Endothelial cell (in vitro differentiated cells): Measurements from ENCODE around the gene CUX1. TPM values are rescaled to one million over a fixed set of nuclear protein-coding genes. Genes with fewer than 3 reads are reported as not detected.
A peak's percentile ranks its signal among the peaks of the same experiment; 100 is the strongest.

Source experiments
- DNase-seq: peaks from one replicate; pipeline ENCODE4 v3.0.0; 2021; ENCODE audit warnings: low spot score
- H3K27ac Mint-ChIP-seq: one replicate; pipeline ENCODE4 v1.8.0; 2021; ENCODE audit warnings: mixed read lengths, inconsistent platforms; ENCODE audit not compliant: unreplicated experiment
- H3K27me3 Mint-ChIP-seq: one replicate; pipeline ENCODE4 v1.8.0; 2021; ENCODE audit warnings: mild to moderate bottlenecking, moderate library complexity, mixed read lengths, inconsistent platforms; ENCODE audit not compliant: unreplicated experiment
- H3K36me3 Mint-ChIP-seq: one replicate; pipeline ENCODE4 v1.8.0; 2021; ENCODE audit warnings: mild to moderate bottlenecking, low read depth, mixed read lengths, inconsistent platforms; ENCODE audit not compliant: unreplicated experiment
- H3K4me1 Mint-ChIP-seq: one replicate; pipeline ENCODE4 v1.8.0; 2021; ENCODE audit warnings: mild to moderate bottlenecking, mixed read lengths, inconsistent platforms; ENCODE audit not compliant: unreplicated experiment
- H3K4me3 Mint-ChIP-seq: one replicate; pipeline ENCODE4 v1.8.0; 2021; ENCODE audit warnings: mild to moderate bottlenecking, mixed read lengths, inconsistent platforms; ENCODE audit not compliant: unreplicated experiment
- H3K9me3 Mint-ChIP-seq: one replicate; pipeline ENCODE4 v1.8.0; 2021; ENCODE audit warnings: mixed read lengths, inconsistent platforms; ENCODE audit not compliant: unreplicated experiment
- CTCF ChIP-seq: fragments of 200-600 bp; sonication (generic); IDR thresholded peaks from one replicate; pipeline ENCODE4 v1.5.0; 2021; ENCODE audit warnings: antibody characterized with exemption; ENCODE audit not compliant: unreplicated experiment
- total RNA-seq: library from RNA; stranded (reverse); fragmentation: NEBNext Ultra II Directional; extraction: Animal tissue kit (Norgen Biotek cat#: 25700); gene quantifications from one replicate; pipeline ENCODE4 v1.2.1, GENCODE V29; 2021; ENCODE audit not compliant: unreplicated experiment

The CUX1 gene
- total RNA-seq, 1 donor from 2014 or later: 43.7 TPM

GRCh38 chr7:102277901-102278300, 460.5 kb downstream of the CUX1 start:
- Mint-ChIP-seq H3K4me3 (no peak overlapping the region), H3K9me3 (no peaks in the 10 kb centered on the region), H3K27ac (no peak overlapping the region), H3K4me1 (no peaks in the 10 kb centered on the region), H3K36me3 (no peaks in the 10 kb centered on the region), H3K27me3 (no peaks in the 10 kb centered on the region)
- no peak for DNase-seq
- no peak for TF ChIP-seq CTCF

GRCh38 chr7:102279537-102280400, 462.3 kb downstream of the CUX1 start:
- no peak overlapping the region for H3K4me3 Mint-ChIP-seq
- no peaks in the 10 kb centered on the region for H3K9me3 Mint-ChIP-seq
- TF ChIP-seq CTCF: peak; percentile 72
- no peaks in the 10 kb centered on the region for H3K27me3 Mint-ChIP-seq
- peak; percentile 76 for DNase-seq
- H3K36me3 Mint-ChIP-seq: no peaks in the 10 kb centered on the region
- H3K27ac Mint-ChIP-seq: no peak overlapping the region
- H3K4me1 Mint-ChIP-seq: peaks cover under 1% of the 10 kb centered on the region

GRCh38 chr7:102280521-102280920, 463.1 kb downstream of the CUX1 start:
- Mint-ChIP-seq H3K4me1 (peaks cover 8% of the 10 kb centered on the region), H3K9me3 (no peaks in the 10 kb centered on the region), H3K27me3 (peaks cover 3% of the 10 kb centered on the region), H3K4me3 (no peak overlapping the region), H3K27ac (no peak overlapping the region), H3K36me3 (no peaks in the 10 kb centered on the region)
- TF ChIP-seq CTCF: no peak
- no peak for DNase-seq

- no peak overlapping the region for H3K27ac Mint-ChIP-seq
- H3K4me1 Mint-ChIP-seq: peaks cover 9% of the 10 kb centered on the region
Measured at GRCh38 chr7:102281785-102282184, 464.4 kb downstream of the CUX1 start.

More at GRCh38 chr7:102281785-102282184, 464.4 kb downstream of the CUX1 start:
- Mint-ChIP-seq H3K27me3 (peaks cover 5% of the 10 kb centered on the region), H3K4me3 (no peak overlapping the region), H3K36me3 (no peaks in the 10 kb centered on the region), H3K9me3 (no peaks in the 10 kb centered on the region)
- no peak for DNase-seq
- no peak for TF ChIP-seq CTCF
